SK-N-SH treated with all-trans-retinoic acid at 6 μM for 48 hours (cell line): ENCODE measurements around the gene EML5.

Experiments
- ATAC-seq: fragments of 200-7000 bp; cut with Tn5 transposase; 3 replicates; pipeline ENCODE4 v1.9.1; 2020; ENCODE audit warnings: mild to moderate bottlenecking, moderate library complexity
- ARNTL ChIP-seq: fragments of 450-650 bp; formaldehyde crosslinking; IDR thresholded peaks from 2 replicates; pipeline ENCODE4 v1.5.0; 2020; ENCODE audit warnings: low read depth, mild to moderate bottlenecking, moderate library complexity, borderline replicate concordance
- BACH2 ChIP-seq: fragments of 250-450 bp; sonication (Bioruptor Pico); IDR thresholded peaks from 2 replicates; pipeline ENCODE4 v1.9.0; 2021; ENCODE audit warnings: mild to moderate bottlenecking, borderline replicate concordance
- CSDC2 ChIP-seq: fragments of 250-450 bp; sonication (Bioruptor Pico); IDR thresholded peaks from 2 replicates; pipeline ENCODE4 v1.5.0; 2020; ENCODE audit warnings: mild to moderate bottlenecking, moderate library complexity
- ESRRG ChIP-seq: fragments of 250-450 bp; sonication (Bioruptor Pico); IDR thresholded peaks from 2 replicates; pipeline ENCODE4 v1.6.1; 2021; ENCODE audit warnings: mild to moderate bottlenecking
- GLIS3 ChIP-seq: fragments of 250-450 bp; sonication (Bioruptor Pico); IDR thresholded peaks from 2 replicates; pipeline ENCODE4 v1.5.0; 2020; ENCODE audit warnings: mild to moderate bottlenecking, moderate library complexity
- ISL1 ChIP-seq: fragments of 250-450 bp; sonication (Bioruptor Pico); IDR thresholded peaks from 2 replicates; pipeline ENCODE4 v2.1.2; 2022; ENCODE audit warnings: mild to moderate bottlenecking, moderate library complexity
- OSR1 ChIP-seq: fragments of 250-450 bp; sonication (Bioruptor Pico); IDR thresholded peaks from 2 replicates; pipeline ENCODE4 v1.8.0; 2022; ENCODE audit warnings: moderate library complexity, mild to moderate bottlenecking, inconsistent platforms
- PPARA ChIP-seq: fragments of 250-450 bp; sonication (Bioruptor Pico); IDR thresholded peaks from 2 replicates; pipeline ENCODE4 v1.5.0; 2020; ENCODE audit warnings: mild to moderate bottlenecking, borderline replicate concordance
- RARB ChIP-seq: fragments of 250-450 bp; sonication (Bioruptor Pico); IDR thresholded peaks from 2 replicates; pipeline ENCODE4 v1.8.0; 2021; ENCODE audit warnings: mild to moderate bottlenecking, moderate library complexity
- SNAI2 ChIP-seq: fragments of 250-450 bp; sonication (Bioruptor Pico); IDR thresholded peaks from 2 replicates; pipeline ENCODE4 v1.5.0; 2020; ENCODE audit warnings: mild to moderate bottlenecking, moderate library complexity
- TCF4 ChIP-seq: fragments of 250-450 bp; sonication (Bioruptor Pico); IDR thresholded peaks from 2 replicates; pipeline ENCODE4 v1.8.0; 2021; ENCODE audit warnings: mild to moderate bottlenecking, moderate library complexity, borderline replicate concordance
- TOX ChIP-seq: fragments of 250-450 bp; sonication (Bioruptor Pico); IDR thresholded peaks from 2 replicates; pipeline ENCODE4 v1.8.0; 2021; ENCODE audit warnings: mild to moderate bottlenecking, moderate library complexity, borderline replicate concordance
- ZC3H10 ChIP-seq: fragments of 250-450 bp; sonication (Bioruptor Pico); IDR thresholded peaks from 2 replicates; pipeline ENCODE4 v1.5.1; 2021; ENCODE audit warnings: mild to moderate bottlenecking, moderate library complexity
- ZFP3 ChIP-seq: fragments of 250-450 bp; sonication (Bioruptor Pico); IDR thresholded peaks from 2 replicates; pipeline ENCODE4 v1.5.0; 2020; ENCODE audit warnings: mild to moderate bottlenecking, moderate library complexity
- ZFP30 ChIP-seq: fragments of 450-650 bp; formaldehyde crosslinking; IDR thresholded peaks from 2 replicates; pipeline ENCODE4 v1.5.0; 2022; ENCODE audit warnings: mild to moderate bottlenecking, moderate library complexity
- ZNF565 ChIP-seq: fragments of 450-650 bp; formaldehyde crosslinking; conservative IDR thresholded peaks from 2 replicates; pipeline ENCODE4 v1.5.0; 2020; ENCODE audit warnings: low read depth, mild to moderate bottlenecking, moderate library complexity
- ZNF70 ChIP-seq: fragments of 450-650 bp; formaldehyde crosslinking; IDR thresholded peaks from 2 replicates; pipeline ENCODE4 v1.5.0; 2020; ENCODE audit warnings: mild to moderate bottlenecking, moderate library complexity
- ZNF8 ChIP-seq: fragments of 450-650 bp; formaldehyde crosslinking; IDR thresholded peaks from 2 replicates; pipeline ENCODE4 v1.5.0; 2020; ENCODE audit warnings: mild to moderate bottlenecking, moderate library complexity
- TF ChIP-seq, protein P1 (sequence below): fragments of 250-450 bp; sonication (Bioruptor Pico); IDR thresholded peaks from 2 replicates; pipeline ENCODE4 v1.8.0; 2021; ENCODE audit warnings: low read depth, mild to moderate bottlenecking, moderate library complexity, borderline replicate concordance
- TF ChIP-seq, protein P2 (sequence below): fragments of 250-450 bp; sonication (Bioruptor Pico); IDR thresholded peaks from 2 replicates; pipeline ENCODE4 v1.5.1; 2021; ENCODE audit warnings: mild to moderate bottlenecking, moderate library complexity
- TF ChIP-seq, protein P3 (sequence below): fragments of 250-450 bp; sonication (Bioruptor Pico); IDR thresholded peaks from 2 replicates; pipeline ENCODE4 v1.5.1; 2020; ENCODE audit warnings: low read depth, mild to moderate bottlenecking, moderate library complexity
- TF ChIP-seq, protein P4 (sequence below): fragments of 250-450 bp; sonication (Bioruptor Pico); IDR thresholded peaks from 2 replicates; pipeline ENCODE4 v1.5.0; 2020; ENCODE audit warnings: mild to moderate bottlenecking, moderate library complexity

The EML5 gene

DNA sequence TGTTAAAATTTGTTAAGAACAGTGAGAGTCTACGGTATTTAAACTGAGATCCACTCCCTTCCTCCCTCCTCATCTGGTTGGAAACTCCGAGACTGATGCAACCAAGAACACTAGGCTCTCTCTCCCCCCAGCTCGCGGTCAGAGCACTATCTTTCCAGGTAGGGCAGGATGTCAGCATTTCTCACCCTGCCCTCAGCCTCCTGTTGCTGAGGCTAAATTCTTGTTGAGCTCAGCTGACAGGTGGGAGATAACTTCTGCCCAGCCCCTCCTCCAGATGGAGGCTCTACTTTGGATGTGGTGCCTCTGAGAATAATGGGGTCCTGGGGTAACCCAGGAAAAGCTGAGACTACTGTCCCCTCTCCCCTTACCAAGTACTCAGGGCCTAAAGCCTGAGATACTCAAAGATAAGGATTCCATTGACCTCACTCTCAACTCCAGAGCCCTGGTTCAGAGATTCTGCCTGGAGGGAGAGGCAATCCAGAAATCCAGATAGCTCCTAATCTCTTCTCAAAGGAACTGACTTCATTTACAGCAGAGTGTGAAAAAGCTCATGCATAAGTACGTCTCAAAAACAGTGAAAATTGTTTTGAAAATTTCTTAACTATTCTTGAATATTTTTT is 110.1 kb downstream of the EML5 start:
- ATAC-seq, result no peak; the same call in 2 of the 3 replicates

DNA sequence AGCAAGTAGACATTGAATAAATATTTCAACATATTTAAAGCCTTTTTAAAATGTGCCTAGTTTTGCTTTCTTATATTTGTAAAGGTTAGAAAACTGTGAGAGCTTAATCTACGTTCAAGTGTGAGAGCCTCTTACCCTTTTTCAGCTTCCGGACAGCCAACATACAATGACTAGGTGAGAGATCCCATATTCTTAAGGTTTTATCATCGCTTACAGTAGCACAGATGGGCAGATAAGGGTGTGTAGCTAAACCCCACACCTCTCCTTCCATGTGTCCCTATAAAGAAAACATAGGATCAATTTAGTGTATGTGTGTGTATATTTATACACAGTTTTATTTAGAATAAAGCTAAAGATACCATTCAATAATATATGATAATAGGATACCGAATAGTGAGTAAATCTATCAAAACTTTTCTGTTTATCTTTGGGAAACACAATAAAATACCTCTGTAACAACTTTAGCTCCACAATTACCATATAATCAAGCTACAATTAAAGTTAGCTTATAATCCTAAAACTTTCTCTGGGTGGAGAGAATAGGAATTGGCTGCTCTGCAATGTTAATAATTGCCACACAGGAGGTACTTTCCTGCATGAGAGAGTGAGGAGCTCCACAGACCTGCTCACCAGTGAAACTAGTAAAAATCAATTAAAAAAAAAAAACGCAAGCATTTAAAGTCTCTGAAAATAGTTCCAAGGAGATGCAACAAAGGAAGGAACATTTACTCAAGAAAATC is 110.8 kb downstream of the EML5 start:
- ATAC-seq, result no peak
- TF ChIP-seq ZNF565, result no peak
- TF ChIP-seq OSR1 (CRISPR knock-in tag), result no peak
- TF ChIP-seq, protein P1, sequence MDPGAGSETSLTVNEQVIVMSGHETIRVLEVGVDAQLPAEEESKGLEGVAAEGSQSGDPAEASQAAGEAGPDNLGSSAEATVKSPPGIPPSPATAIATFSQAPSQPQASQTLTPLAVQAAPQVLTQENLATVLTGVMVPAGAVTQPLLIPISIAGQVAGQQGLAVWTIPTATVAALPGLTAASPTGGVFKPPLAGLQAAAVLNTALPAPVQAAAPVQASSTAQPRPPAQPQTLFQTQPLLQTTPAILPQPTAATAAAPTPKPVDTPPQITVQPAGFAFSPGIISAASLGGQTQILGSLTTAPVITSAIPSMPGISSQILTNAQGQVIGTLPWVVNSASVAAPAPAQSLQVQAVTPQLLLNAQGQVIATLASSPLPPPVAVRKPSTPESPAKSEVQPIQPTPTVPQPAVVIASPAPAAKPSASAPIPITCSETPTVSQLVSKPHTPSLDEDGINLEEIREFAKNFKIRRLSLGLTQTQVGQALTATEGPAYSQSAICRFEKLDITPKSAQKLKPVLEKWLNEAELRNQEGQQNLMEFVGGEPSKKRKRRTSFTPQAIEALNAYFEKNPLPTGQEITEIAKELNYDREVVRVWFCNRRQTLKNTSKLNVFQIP (CRISPR knock-in tag), result no peak
- TF ChIP-seq RARB (CRISPR knock-in tag), result no peak
- TF ChIP-seq, protein P2, sequence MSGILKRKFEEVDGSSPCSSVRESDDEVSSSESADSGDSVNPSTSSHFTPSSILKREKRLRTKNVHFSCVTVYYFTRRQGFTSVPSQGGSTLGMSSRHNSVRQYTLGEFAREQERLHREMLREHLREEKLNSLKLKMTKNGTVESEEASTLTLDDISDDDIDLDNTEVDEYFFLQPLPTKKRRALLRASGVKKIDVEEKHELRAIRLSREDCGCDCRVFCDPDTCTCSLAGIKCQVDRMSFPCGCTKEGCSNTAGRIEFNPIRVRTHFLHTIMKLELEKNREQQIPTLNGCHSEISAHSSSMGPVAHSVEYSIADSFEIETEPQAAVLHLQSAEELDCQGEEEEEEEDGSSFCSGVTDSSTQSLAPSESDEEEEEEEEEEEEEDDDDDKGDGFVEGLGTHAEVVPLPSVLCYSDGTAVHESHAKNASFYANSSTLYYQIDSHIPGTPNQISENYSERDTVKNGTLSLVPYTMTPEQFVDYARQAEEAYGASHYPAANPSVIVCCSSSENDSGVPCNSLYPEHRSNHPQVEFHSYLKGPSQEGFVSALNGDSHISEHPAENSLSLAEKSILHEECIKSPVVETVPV (CRISPR knock-in tag), result no peak
- no peak for TF ChIP-seq TOX (CRISPR knock-in tag)
- TF ChIP-seq, protein P3, sequence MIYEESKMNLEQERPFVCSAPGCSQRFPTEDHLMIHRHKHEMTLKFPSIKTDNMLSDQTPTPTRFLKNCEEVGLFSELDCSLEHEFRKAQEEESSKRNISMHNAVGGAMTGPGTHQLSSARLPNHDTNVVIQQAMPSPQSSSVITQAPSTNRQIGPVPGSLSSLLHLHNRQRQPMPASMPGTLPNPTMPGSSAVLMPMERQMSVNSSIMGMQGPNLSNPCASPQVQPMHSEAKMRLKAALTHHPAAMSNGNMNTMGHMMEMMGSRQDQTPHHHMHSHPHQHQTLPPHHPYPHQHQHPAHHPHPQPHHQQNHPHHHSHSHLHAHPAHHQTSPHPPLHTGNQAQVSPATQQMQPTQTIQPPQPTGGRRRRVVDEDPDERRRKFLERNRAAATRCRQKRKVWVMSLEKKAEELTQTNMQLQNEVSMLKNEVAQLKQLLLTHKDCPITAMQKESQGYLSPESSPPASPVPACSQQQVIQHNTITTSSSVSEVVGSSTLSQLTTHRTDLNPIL (CRISPR knock-in tag), result no peak
- TF ChIP-seq ZNF70 (CRISPR knock-in tag), result no peak
- no peak for TF ChIP-seq TCF4 (CRISPR knock-in tag)
- no peak for TF ChIP-seq ISL1 (CRISPR knock-in tag)
- no peak for TF ChIP-seq GLIS3
- TF ChIP-seq BACH2 (CRISPR knock-in tag), result no peak
- no peak for TF ChIP-seq SNAI2
- no peak for TF ChIP-seq ESRRG (CRISPR knock-in tag)
- no peak for TF ChIP-seq ZFP30 (CRISPR knock-in tag)
- TF ChIP-seq ARNTL (CRISPR knock-in tag), result no peak
- no peak for TF ChIP-seq ZFP3 (CRISPR knock-in tag)
- no peak for TF ChIP-seq CSDC2 (CRISPR knock-in tag)
- TF ChIP-seq, all 23 proteins: peak for 0

More for the DNA sequence above, 110.1 kb downstream of the EML5 start:
- TF ChIP-seq TCF4 (CRISPR knock-in tag) (peak; percentile 32; the same call in 1 of the 2 replicates), ARNTL (CRISPR knock-in tag) (no peak)
- TF ChIP-seq, all 23 proteins: peak for 1

DNA sequence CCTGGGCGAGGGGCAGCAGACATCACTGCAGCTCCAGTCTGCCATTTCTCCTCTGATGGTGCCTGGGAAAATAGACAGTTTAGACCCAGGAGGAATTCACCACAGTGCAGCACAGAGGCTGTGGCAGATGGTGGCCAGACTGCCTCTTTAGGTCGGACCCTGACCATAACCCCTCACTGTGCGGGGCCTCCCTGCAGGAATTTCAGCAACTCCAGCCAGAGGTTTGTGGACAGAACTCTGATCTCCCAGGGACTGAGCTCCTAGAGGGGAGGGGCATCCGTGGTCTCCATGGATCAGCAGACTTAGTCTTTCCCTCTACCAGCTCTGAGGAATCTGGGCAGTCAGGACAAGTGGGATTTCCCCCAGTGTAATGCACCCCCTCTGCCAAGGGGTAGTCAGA is 123.4 kb downstream of the EML5 start:
- ATAC-seq, result no peak
- TF ChIP-seq ZNF565 (no peak), ARNTL (CRISPR knock-in tag) (no peak), ZFP3 (CRISPR knock-in tag) (no peak), ZC3H10 (CRISPR knock-in tag) (no peak), TCF4 (CRISPR knock-in tag) (no peak), SNAI2 (no peak), RARB (CRISPR knock-in tag) (no peak), ESRRG (CRISPR knock-in tag) (no peak), ZNF70 (CRISPR knock-in tag) (no peak), PPARA (CRISPR knock-in tag) (no peak), OSR1 (CRISPR knock-in tag) (no peak), ZNF8 (no peak), GLIS3 (no peak), ZFP30 (CRISPR knock-in tag) (no peak)
- TF ChIP-seq, protein P3 (CRISPR knock-in tag), result no peak
- TF ChIP-seq, protein P4, sequence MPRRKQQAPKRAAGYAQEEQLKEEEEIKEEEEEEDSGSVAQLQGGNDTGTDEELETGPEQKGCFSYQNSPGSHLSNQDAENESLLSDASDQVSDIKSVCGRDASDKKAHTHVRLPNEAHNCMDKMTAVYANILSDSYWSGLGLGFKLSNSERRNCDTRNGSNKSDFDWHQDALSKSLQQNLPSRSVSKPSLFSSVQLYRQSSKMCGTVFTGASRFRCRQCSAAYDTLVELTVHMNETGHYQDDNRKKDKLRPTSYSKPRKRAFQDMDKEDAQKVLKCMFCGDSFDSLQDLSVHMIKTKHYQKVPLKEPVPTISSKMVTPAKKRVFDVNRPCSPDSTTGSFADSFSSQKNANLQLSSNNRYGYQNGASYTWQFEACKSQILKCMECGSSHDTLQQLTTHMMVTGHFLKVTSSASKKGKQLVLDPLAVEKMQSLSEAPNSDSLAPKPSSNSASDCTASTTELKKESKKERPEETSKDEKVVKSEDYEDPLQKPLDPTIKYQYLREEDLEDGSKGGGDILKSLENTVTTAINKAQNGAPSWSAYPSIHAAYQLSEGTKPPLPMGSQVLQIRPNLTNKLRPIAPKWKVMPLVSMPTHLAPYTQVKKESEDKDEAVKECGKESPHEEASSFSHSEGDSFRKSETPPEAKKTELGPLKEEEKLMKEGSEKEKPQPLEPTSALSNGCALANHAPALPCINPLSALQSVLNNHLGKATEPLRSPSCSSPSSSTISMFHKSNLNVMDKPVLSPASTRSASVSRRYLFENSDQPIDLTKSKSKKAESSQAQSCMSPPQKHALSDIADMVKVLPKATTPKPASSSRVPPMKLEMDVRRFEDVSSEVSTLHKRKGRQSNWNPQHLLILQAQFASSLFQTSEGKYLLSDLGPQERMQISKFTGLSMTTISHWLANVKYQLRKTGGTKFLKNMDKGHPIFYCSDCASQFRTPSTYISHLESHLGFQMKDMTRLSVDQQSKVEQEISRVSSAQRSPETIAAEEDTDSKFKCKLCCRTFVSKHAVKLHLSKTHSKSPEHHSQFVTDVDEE (CRISPR knock-in tag), result no peak
- TF ChIP-seq, protein P2 (CRISPR knock-in tag), result no peak
- TF ChIP-seq, protein P1 (CRISPR knock-in tag), result no peak
